Neural cell (in vitro differentiated cells): ENCODE measurements around the gene ZNF507. TPM values are rescaled to one million over a fixed set of nuclear protein-coding genes. Genes with fewer than 3 reads are reported as not detected.

Experiments used
- H2AFZ ChIP-seq: fragments of 200-600, 300-800 bp; sonication (generic), shearing (Covaris generic); 2 replicates; pipeline ENCODE4 v1.6.0; 2014; ENCODE audit warnings: low read depth, mild to moderate bottlenecking, antibody characterized with exemption, low read length, moderate library complexity
- H3F3A ChIP-seq: fragments of 200-600 bp; shearing (Covaris generic); 2 replicates; pipeline ENCODE4 v1.6.1; 2016; ENCODE audit warnings: mild to moderate bottlenecking, moderate library complexity, mixed read lengths, antibody characterized with exemption, low read length; ENCODE audit not compliant: insufficient read depth, poor library complexity, severe bottlenecking
- H3K27ac ChIP-seq: fragments of 200-600, 300-800 bp; sonication (generic), shearing (Covaris generic); 2 replicates; pipeline ENCODE4 v1.5.1; 2014; ENCODE audit warnings: mild to moderate bottlenecking, low read length, moderate library complexity
- H3K27me3 ChIP-seq: fragments of 300-800, 200-600 bp; sonication (generic), shearing (Covaris generic); 2 replicates; pipeline ENCODE4 v1.6.0; 2014; ENCODE audit warnings: mild to moderate bottlenecking, low read depth, low read length, moderate library complexity; ENCODE audit not compliant: insufficient read depth
- H3K36me3 ChIP-seq: fragments of 300-800, 200-600 bp; sonication (generic), shearing (Covaris generic); 2 replicates; pipeline ENCODE4 v1.5.1; 2014; ENCODE audit warnings: mild to moderate bottlenecking, antibody characterized with exemption, low read length, moderate library complexity; ENCODE audit not compliant: insufficient read depth
- H3K4me2 ChIP-seq: fragments of 300-800, 200-600 bp; sonication (generic), shearing (Covaris generic); 2 replicates; pipeline ENCODE4 v1.6.0; 2014; ENCODE audit warnings: mild to moderate bottlenecking, low read length
- H3K4me3 ChIP-seq: fragments of 300-800, 200-600 bp; sonication (generic), shearing (Covaris generic); 2 replicates; pipeline ENCODE4 v1.5.1; 2014; ENCODE audit warnings: mild to moderate bottlenecking, low read length, moderate library complexity
- H3K79me2 ChIP-seq: fragments of 200-600 bp; shearing (Covaris generic); replicated peaks from 2 replicates; pipeline ENCODE4 v1.6.0; 2014; ENCODE audit warnings: mild to moderate bottlenecking, low read length, moderate library complexity; ENCODE audit not compliant: insufficient read depth
- H3K9ac ChIP-seq: fragments of 300-800, 200-600 bp; sonication (generic), shearing (Covaris generic); 2 replicates; pipeline ENCODE4 v1.6.1; 2016; ENCODE audit warnings: mild to moderate bottlenecking, low read length, mixed read lengths
- H3K9me2 ChIP-seq: fragments of 200-600 bp; shearing (Covaris generic); 2 replicates; pipeline ENCODE4 v1.6.1; 2016; ENCODE audit warnings: mild to moderate bottlenecking, low read length, mixed read lengths; ENCODE audit not compliant: insufficient read depth
- H3K9me3 ChIP-seq: fragments of 200-600, 300-800 bp; sonication (generic), shearing (Covaris generic); 2 replicates; pipeline ENCODE4 v1.6.1; 2016; ENCODE audit warnings: mild to moderate bottlenecking, mixed run types, low read length, moderate library complexity, mixed read lengths
- H4K20me1 ChIP-seq: fragments of 200-600 bp; shearing (Covaris generic); 2 replicates; pipeline ENCODE4 v1.6.1; 2016; ENCODE audit warnings: mild to moderate bottlenecking, mixed run types; ENCODE audit not compliant: insufficient read depth
- EP300 ChIP-seq: fragments of 450-650 bp; conservative IDR thresholded peaks from 2 replicates; pipeline ENCODE4 v1.6.1; 2014; ENCODE audit warnings: antibody characterized with exemption, mild to moderate bottlenecking, moderate library complexity; ENCODE audit not compliant: poor library complexity, severe bottlenecking
- EZH2 ChIP-seq: fragments of 200-600, 300-800 bp; shearing (Covaris generic), sonication (generic); IDR thresholded peaks from 2 replicates; pipeline ENCODE4 v1.6.1; 2014; ENCODE audit warnings: antibody characterized with exemption, low read length, borderline replicate concordance, mild to moderate bottlenecking; ENCODE audit not compliant: insufficient read depth, poor library complexity, severe bottlenecking
- RAD21 ChIP-seq: fragments of 450-650 bp; conservative IDR thresholded peaks from 2 replicates; pipeline ENCODE4 v1.6.1; 2014; ENCODE audit warnings: antibody characterized with exemption, mild to moderate bottlenecking, moderate library complexity
- TAF1 ChIP-seq: IDR thresholded peaks from 2 replicates; pipeline ENCODE4 v1.6.1; 2012; ENCODE audit warnings: low read depth
- polyA plus RNA-seq: library from polyadenylated mRNA; depleted of rRNA; stranded (reverse); fragments of >200 nt; gene quantifications from 2 replicates; pipeline ENCODE4 v1.2.3, GENCODE V29; 2014

Gene ZNF507
- polyA plus RNA-seq, 1 donor from 2014 or later, result 9.9 TPM

GRCh38 chr19:32437096-32437495 is 91.7 kb downstream of the ZNF507 start:
- Histone ChIP-seq H2AFZ (no peak overlapping the region), H3K9me2 (no peaks in the 10 kb centered on the region), H3K27me3 (no peaks in the 10 kb centered on the region), H3K36me3 (peaks cover 7% of the 10 kb centered on the region), H3F3A (no peaks in the 10 kb centered on the region), H3K4me3 (no peak overlapping the region), H4K20me1 (no peaks in the 10 kb centered on the region), H3K4me2 (no peak overlapping the region), H3K9ac (no peak overlapping the region), H3K79me2 (no peaks in the 10 kb centered on the region), H3K27ac (no peak overlapping the region), H3K9me3 (no peaks in the 10 kb centered on the region)
- TF ChIP-seq EZH2, result no peak
- no peak for TF ChIP-seq TAF1
- no peak for TF ChIP-seq RAD21
- TF ChIP-seq EP300, result no peak

Other genes with a start within 250 kb of the ZNF507 start
- 26.7 and 30.6 TPM in 2 replicates for gene DPY19L3, start 60.2 kb downstream of the ZNF507 start, polyA plus RNA-seq
- 183 and 189 TPM in 2 replicates for gene PDCD5, start 235.6 kb downstream of the ZNF507 start, polyA plus RNA-seq